Activated CD8-positive, alpha-beta memory T cell treated with anti-CD3 and anti-CD28 coated beads for 1 hour (primary cell): ENCODE measurements around the gene CNFN.

Source experiments
- DNase-seq, 2 donors: peaks; one replicate each; pipeline ENCODE4 v3.0.0-alpha.2; 2020; ENCODE audit warnings: low read depth in 1 of 2; ENCODE audit errors: extremely low read depth in 1 of 2

Gene CNFN, protein sequence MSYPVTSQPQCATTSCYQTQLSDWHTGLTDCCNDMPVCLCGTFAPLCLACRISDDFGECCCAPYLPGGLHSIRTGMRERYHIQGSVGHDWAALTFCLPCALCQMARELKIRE

DNA sequence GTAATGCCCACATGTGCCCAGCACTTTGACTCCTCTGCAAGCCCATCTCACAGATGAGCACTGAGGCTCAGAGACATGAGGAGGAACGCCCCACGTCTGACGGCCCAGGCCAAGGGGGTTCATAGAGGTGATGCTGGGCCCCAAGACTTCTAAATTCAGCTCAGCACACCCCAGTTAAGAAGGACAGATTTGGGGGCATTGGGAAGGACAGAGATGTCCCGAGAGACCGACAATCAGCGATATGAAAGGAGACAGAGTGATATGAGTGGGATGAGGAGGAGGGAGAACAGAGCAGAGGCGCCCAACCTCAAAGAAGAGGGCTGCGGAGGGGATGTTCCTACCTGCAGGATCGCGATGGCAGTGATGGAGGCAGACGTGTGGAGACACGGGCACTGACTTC is at the start of gene CNFN:
CNFN (minus strand) TSS at position 399 of the 400 bp plus-strand sequence. CDS start 1,260 bp downstream, outside the sequence.
- no peak for DNase-seq

DNA sequence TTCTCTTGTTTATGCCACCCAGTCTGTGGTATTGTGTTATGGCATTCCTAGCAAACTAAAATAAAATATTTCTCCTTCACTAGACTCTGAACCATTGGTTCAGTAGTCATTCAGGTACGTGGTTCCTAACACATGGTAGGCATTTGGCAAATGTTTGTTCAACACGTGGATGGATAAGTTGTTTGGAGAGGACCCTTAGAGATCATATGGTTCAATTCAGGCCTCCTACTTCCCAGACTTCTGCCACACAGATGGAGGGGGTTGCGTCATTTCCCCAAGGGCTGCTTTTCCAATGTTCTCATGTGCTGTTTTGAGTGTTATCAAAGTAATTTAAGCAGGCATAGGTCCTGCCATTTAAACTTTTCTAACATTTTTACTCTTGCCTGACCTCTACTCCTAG is 45.9 kb upstream of the CNFN start:
- DNase-seq = no peak

DNA sequence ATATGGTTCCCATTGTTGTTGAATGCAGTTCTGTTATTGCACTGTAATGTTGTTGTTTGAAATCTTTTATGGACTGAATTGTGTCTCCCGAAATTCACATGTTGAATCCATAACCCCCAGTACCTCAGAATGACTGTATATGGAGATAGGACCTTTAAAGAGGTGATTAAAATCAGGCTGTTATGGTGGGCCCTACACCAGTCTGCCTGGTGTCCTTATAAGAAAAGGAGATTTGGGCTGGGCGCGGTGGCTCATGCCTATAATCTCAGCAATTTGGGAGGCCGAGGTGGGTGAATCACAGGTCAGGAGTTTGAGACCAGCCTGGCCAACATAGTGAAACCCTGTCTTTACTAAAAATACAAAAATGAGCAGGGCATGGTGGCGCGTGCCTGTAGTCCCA is 45.2 kb upstream of the CNFN start:
- no peak for DNase-seq

DNA sequence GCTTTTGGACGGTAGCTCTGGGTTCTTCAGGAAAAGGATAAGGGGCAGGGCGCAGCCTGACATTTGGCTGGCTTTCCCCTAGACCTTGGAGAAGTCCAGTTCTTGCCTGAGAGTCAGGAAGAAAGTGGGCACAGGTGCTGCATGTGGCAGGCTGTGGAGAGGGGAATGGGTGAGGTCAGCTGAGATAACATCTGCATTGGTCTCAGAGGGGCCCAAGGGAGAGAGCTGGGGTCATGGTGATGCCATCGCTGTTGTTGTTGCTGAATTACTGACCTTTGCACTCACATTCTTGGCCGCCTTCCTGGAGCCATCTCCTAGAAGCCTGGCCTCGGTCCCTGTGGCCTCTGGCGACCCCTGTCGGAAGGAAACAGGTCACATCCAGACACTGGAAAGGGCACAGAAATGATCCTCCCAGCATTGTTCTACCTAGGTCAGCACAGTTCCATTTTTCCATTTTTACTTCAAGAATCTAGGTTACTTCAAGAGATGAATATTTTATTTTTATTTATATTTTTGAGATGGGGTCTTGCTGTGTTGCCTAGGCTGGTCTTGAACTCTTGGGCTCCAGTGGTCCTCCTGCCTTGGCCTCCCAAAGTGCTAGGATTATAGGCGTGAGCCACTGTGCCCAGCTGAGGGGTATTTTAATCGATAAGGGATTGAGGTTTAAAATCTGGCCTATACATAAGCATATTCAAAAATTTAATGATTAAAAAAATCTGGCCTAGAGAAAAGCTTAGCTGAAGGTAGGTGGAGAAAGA is 43.6 kb upstream of the CNFN start:
- DNase-seq = peak in 1 of 2 donors; percentile 53

DNA sequence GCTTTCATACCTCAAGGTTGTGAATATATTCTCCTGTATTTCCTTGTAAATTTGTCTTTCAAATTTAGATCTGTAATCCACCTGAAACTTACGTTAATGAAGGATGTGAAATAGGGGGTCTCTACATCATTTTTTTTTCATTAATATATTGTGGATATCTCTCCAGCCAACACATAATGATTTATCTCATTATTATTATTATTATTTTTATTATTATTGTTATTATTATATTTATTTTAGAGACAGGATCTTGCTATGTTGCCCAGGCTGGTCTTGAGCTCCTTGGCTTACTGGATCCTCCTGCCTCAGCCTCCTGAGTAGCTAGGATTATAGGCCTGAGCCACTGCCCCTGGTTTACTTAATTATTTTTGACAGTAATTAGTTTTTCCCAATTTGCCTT is 41.4 kb upstream of the CNFN start:
- DNase-seq = no peak

DNA sequence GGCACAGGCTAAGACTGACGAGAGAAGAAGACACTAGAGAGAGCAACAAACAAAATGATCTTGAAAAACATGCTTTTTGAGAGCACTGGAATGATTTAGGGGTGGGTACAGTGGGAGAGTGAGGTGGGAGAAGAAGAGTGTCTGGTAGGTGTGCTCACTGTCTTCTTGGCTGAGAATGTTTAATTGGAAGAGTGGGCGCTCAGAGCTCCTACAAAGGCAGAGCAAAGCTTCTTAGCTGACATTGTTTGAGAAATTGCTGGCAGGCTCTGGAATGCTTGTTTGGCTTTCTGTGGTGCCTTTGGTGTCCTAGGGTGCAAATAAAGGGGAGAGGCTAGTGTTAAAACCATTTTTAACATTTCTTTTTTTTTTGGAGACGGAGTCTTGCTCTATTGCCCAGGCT is 38.6 kb upstream of the CNFN start:
- DNase-seq = no peak

DNA sequence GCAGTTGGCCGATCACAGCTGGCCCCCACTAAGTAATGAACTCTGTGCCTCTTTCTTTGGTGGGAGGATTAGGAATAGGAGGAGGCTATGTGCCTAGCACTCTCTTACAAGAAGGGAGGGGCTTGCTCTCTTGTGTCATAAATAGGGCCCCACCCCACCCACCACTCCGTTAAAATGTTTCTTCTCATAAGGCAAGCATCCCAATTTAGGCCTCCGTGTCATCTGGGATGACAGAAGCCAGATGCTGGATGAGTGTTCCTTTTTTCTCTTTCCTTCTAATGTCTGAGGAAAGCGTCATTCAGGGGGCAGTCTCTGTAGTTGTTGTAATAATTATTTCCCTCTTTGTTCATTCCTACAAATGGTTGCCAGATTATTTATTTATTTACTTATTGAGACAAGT is 37.2 kb upstream of the CNFN start, which contains the start of gene LIPE:
LIPE (minus strand) TSS at position 76 of the 400 bp plus-strand sequence. CDS start 239 bp downstream, outside the sequence.
- no peak for DNase-seq

DNA sequence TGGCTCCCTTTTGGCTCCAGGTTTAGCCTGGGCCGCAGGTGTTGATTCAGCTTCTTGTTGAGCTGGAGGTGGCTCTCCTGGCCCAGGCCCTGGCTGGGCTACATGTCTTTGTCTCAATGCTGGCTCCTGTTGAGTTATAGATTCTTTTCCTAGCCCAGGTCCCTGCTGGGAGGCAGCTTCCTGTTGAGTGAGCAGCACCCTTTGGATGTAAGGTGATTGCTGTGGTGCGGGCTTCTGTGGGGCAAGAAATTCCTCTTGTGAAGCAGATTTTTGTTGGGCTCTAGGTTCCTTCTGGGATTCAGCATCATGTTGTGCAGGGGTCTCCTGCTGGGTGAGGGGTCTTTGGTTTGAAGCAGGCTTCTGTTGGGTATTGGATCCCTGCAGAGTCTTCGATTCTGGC is 36.5 kb upstream of the CNFN start:
- no peak for DNase-seq

DNA sequence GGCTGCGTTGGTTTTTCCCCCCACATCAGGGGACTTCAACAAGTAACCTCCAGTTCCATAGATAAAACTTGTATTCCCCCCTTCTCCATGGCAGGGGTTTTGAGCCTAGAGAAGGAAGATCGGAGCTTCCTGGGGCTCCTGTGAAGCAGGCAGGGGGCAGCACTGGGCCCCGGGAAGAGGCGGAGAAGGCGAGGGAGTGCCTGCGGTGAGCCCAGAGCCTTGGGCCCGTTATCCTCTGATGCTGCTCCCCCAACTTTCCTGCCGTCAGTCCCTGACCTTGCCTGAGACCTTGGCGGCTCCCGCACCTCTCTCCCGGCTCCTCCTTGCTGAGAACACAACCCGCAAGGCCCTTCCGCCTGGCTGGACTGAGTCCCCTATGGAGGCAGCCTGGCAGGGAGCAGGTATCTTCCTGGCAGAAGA is 34.6 kb upstream of the CNFN start:
- DNase-seq = no peak

DNA sequence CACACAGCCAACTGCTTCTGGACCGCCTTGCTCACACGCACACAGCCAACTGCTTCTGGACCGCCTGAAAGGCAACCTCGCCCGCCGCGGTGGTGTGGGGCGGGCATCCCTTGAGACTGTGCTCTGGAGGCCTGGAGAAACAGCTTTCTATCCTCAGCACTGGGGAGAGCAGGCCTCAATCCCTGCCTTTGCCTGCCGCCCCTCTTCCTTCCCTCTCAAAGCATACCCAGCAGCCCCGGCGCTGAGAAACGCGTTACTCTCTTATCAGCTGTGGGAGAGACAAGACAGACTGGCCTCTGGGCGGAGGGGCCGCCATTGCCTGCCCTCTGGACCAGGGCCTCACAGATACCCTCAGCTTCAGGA is 34.2 kb upstream of the CNFN start:
- no peak for DNase-seq

DNA sequence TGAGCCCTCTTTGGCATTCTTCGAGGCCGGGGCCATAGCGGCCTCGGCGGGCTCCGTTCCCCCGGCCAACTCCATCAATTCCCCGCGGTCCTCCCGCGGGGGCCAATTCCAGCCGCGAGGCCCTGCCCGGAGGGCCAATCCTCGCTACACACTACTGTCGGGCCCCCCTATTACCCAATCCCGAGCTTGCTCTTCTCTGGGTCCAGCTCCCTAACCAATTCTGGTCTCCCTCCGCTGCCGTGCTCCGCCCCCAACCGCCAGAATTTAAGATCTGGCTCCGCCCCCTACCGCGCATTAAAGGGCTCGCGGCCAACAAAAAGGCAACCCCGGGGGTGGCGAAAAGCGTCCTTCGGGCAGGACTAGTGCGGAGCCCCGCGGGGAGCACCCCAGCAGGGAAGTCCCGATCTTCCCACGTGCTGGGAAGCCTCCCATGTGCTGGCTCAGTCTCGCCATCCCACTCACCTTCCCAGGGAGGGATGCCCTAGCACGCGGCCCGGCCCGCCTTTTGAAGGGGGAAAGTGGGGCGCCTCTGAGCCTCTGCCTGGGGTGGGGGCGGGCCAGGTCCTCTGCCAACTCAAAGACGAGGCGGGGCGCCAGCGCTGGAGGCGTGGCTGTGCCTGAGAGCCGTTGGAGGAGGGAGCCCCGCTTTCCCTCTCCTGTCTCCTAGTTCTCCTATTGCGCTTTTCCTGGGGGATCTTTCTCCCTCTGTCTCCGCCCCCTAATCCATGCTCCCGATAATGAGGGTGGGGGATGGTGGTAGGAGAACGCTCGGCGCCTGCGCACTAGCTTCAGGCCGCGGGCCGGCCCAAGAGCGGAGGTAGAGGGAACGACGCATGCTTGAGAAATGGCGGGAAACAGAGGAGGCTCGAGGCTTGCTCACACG is 33.6 kb upstream of the CNFN start:
- DNase-seq = peak; percentile 82

DNA sequence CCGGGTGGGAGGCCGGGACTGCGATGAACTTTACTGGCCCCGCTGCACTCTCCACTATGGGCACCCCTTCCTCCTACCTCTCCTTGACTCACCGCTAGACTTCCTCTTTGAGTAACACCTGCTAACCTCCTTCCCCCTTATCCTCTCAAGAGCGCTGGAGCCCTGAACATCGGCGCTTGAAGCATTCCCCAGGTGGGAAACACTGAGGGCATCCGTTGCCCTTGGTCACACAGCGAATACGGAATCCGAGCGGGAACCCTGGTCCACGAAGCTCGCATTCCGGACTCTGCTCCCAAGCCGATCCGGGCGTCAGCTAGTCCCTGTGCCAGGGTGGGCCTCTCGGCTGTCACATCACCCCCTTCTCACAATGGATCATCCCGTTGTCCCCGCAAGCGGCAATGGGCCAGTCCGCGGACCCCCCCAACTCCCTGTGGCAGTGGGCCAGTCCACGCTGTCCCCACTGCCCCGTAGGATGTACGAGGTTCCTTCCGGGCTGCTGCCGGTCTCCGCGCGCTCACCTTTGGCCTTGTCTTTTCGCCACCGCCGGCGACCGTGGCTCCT is 32.9 kb upstream of the CNFN start:
- peak in 1 of 2 donors; percentile 22 for DNase-seq

DNA sequence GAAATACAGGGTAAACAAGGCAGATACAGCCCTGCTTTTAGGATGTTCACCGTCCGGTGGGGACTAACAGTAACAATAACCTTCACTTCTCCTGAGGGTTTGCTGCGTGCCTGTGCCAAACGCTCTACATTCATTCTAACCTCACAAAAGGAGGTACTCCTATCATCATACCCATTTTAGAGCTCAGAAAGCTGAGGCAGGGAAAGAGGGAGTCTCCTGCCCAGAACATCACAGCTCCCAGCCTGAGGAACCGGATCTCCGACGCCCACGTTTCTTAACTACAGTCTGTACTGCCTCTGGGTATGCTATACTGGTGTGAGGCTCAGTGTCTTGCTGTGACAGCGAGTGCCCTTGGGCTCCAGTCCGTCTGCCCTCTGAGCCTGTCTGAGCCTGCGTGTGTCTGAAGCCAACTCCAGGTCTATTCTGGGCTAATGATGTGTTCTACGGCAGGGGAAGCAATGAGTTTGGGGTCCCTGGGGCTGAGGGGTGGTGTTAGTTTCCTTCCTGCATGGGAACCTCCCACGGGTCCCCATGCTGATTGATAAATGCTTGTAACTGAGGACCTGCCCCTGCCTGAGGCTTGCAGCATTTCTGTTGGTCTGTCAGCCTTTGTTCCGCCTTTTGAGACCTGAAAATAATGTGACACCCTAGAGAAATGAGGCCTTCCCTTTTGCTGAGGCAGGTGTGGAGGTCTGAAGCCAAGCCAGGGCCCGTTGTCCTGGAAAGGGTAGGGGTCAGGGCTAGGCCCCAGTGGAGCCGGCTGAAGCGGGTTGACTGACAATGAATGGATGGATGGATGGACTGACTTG is 32.2 kb upstream of the CNFN start:
- DNase-seq = no peak

DNA sequence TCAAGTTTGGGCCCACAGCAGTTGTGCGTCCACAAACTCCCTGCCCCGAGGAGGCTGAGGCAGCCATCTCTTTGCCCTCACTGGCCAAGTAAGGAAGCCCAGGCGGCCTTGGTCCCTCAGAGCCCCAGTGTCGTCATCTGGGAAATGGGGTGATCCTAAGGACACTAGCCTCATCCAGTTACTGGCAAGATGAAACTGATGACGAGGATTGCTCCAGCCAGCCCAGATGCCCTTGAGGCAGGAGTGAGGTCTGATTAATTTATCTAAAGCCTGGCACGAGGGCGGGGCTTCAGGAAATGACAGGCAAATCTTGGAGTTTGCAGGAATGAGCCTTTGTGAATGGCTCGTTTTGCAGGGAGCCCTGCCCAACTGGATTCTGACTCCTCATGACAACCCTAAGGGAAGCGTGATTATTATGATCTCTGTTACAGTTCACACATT is 31.5 kb upstream of the CNFN start:
- DNase-seq = no peak

DNA sequence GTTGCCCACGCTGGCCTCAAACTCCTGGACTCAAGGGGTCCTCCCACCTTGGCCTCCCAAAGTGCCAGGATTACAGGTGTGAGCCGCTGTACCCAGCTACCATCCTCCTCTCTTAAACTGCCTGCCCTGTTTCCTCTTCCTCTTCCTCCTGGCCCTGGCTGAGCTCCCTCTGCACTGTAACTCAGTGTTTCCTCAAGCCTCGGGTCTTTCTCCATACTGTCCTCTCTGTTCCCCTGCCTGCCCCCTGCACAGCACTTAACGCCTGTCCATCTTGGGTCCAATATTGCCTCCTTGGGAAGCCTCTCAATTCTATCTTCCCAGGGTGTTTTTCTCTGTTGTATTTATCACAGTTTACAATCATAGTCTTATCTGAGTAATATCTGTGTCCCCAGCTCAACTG is 31.0 kb upstream of the CNFN start:
- DNase-seq = no peak

DNA sequence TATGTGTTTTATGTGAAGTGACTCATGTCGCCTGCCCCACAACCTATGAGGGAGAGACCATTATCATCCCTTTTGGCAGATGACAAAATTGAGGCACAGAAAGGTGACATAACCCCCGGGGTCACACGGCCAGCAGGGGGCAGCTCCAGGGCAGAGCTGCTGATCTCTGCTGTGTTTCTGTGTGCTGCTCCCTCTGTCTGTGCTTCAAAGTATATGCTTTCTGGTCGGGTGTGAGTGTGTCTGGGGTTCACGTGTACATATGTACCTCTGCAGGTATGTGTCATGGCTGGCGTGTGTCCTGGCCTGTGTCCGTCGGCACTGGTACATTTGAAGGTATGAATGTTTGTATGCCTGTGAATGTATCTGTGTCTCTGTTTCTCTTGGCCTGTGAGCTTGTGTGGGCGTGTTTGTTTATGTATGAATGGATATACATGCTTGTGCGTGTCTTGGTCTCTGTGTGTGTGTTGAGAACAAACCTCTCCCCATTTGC is 30.0 kb upstream of the CNFN start:
- peak; percentile 38 to 66 for DNase-seq

DNA sequence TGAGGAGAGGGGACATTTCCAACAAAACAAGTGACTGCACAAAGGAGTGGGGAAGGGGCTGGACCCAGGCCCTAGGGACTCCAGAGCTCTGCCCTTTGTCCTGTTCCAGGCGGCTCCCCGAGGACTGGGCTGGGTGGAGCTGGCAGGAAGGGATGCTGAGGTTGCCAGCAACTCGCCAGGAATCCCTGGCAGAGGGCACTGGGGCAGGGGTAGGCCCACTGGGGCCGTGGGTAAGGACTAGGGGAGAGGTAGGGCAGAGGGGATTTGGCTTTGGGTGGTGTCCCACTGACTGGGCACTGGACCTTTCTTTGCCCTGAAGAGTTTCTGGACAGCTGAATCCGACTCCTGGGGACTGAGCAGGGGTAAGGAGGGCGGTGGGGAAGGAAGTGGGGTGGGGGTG is 29.2 kb upstream of the CNFN start:
- DNase-seq = no peak

DNA sequence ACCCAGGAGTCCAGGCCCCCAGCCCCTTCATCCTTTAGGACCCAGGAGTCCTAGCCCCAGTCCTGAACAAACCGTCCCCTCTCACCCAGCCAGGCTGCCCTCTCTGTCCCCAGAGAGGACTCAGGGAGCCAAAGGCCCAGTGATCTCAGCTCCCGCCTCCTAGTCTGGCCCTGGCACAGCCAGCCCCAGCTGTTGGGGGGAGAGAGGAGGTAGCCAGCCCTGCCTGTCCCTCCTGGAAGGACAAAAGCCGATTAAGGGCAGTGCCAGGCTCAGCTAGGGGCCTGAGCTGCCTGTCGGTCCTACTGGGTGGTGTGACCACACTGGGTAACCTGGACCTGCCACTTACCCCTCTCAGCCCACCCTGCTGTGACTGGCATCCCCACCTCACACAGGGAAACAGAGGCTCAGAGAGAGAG is 22.6 kb upstream of the CNFN start:
- no peak for DNase-seq

DNA sequence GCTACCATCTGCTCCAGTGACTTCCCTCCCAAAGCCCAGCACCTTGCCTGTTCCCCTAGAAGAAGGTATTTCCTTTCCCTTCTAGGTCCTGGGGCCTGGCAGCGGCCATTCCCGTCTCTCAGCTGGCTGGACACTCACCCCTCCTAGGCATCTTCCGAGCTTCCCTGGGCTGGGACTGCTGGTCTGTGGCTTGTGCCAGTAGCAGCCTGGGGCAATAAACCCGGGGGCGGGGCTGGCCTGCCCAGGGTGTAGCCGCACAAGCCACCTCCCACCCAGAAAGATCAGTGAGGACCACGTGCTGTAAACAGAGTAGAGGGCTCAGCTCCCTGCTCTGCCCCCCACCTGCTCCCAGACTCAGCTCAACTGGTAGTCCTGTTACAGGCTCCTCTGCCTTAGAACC is 22.1 kb upstream of the CNFN start:
- DNase-seq = no peak

DNA sequence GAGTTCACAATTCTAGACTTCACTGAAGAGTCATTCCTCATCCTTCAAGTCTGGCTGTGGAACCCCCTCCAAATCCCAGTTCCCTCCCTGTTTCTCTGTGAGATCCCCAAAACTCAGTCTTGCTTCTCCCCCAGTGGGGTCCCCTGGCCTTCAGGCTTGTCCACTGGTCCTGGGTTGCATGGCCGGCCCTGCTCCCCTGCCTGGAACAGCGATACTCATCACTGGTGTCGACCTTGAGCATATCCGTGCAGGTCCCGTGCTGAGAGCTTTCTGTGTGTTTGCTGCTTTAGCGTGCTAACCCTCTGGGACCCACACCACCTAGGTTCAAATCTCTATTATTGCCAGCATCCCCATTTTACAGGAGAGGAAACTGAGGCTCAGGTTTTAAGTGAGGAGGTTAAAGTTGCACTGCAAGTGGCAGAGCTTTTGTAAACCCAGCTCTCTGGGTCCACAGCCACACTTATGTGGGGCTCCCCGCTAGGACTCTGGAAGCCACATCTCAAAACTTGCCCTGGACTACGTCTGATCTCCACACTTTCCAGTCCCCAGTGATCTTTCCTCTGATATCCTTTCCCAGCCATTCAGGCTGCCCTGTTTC is 21.6 kb upstream of the CNFN start:
- DNase-seq = no peak
